Measurements from ENCODE around the gene FAM168B. TPM values are rescaled to one million over a fixed set of nuclear protein-coding genes. Genes with fewer than 3 reads are reported as not detected.

Gene FAM168B
- total and polyA plus RNA-seq, 5 experiments from 2014 or later, result 29.9 to 89.1 (median 43.8) TPM

- POLR2A ChIA-PET, result no interaction called here
- H3K4me1 Mint-ChIP-seq, result peaks cover 0 to 11% (median 3%) of the 10 kb centered on the region in 4 donors
- H3K9me3 Mint-ChIP-seq, result no peaks in the 10 kb centered on the region
- H3K36me3 Mint-ChIP-seq, result peaks cover 6 to 65% (median 16%) of the 10 kb centered on the region in 3 donors
- H3K27me3 Mint-ChIP-seq, result no peaks in the 10 kb centered on the region
- peak in 1 of 10 donors; percentile 19 for DNase-seq
- peak overlapping the region in 5 of 10 donors; percentile 3 to 76 (median 57) for H3K27ac Mint-ChIP-seq
- no peak overlapping the region for H3K4me3 Mint-ChIP-seq
- no peak for ATAC-seq
These were observed 44.0 kb downstream of the FAM168B start for GRCh38 chr2:131049150-131049718.

- no peak for ATAC-seq
- DNase-seq, result no peak
- no peaks in the 10 kb centered on the region for H3K9me3 Mint-ChIP-seq
- H3K4me3 Mint-ChIP-seq, result no peak overlapping the region
- peak overlapping the region in 2 of 10 donors; percentile 59 to 83 for H3K27ac Mint-ChIP-seq
- POLR2A ChIA-PET, result no interaction called here
- H3K4me1 Mint-ChIP-seq, result peaks cover 4 to 11% (median 5%) of the 10 kb centered on the region in 4 donors
- no peaks in the 10 kb centered on the region for H3K27me3 Mint-ChIP-seq
- H3K36me3 Mint-ChIP-seq, result peaks cover 6 to 61% (median 16%) of the 10 kb centered on the region in 3 donors
These were observed 44.6 kb downstream of the FAM168B start for GRCh38 chr2:131048641-131049040.

- peaks cover 1 to 11% (median 6%) of the 10 kb centered on the region in 4 donors for H3K4me1 Mint-ChIP-seq
- H3K4me3 Mint-ChIP-seq, result no peak overlapping the region
- no peaks in the 10 kb centered on the region for H3K9me3 Mint-ChIP-seq
- H3K36me3 Mint-ChIP-seq, result peaks cover 6 to 55% (median 16%) of the 10 kb centered on the region in 3 donors
- DNase-seq (no peak), ATAC-seq (no peak)
- peak overlapping the region in 5 of 10 donors; percentile 17 to 83 (median 49) for H3K27ac Mint-ChIP-seq
- POLR2A ChIA-PET, result no interaction called here
- H3K27me3 Mint-ChIP-seq, result no peaks in the 10 kb centered on the region
These were observed 45.2 kb downstream of the FAM168B start for GRCh38 chr2:131047920-131048560.

- H3K27me3 Mint-ChIP-seq, result no peaks in the 10 kb centered on the region
- H3K36me3 Mint-ChIP-seq, result peaks cover 5 to 45% (median 13%) of the 10 kb centered on the region in 3 donors
- no peaks in the 10 kb centered on the region for H3K9me3 Mint-ChIP-seq
- POLR2A ChIA-PET, result no interaction called here
- peaks cover 9 to 16% (median 12%) of the 10 kb centered on the region in 4 donors for H3K4me1 Mint-ChIP-seq
- DNase-seq (no peak), ATAC-seq (no peak)
- peak overlapping the region in 7 of 10 donors; percentile 13 to 88 (median 62) for H3K27ac Mint-ChIP-seq
- no peak overlapping the region for H3K4me3 Mint-ChIP-seq
These were observed 46.2 kb downstream of the FAM168B start for GRCh38 chr2:131046918-131047652.

- Mint-ChIP-seq H3K36me3 (peaks cover 0 to 37% (median 6%) of the 10 kb centered on the region in 3 donors), H3K27ac (peak overlapping the region in 6 of 10 donors; percentile 44 to 88 (median 58)), H3K4me1 (peaks cover 17 to 24% (median 18%) of the 10 kb centered on the region in 4 donors), H3K9me3 (no peaks in the 10 kb centered on the region), H3K4me3 (no peak overlapping the region), H3K27me3 (no peaks in the 10 kb centered on the region)
- peak in 1 of 10 donors; percentile 32 for DNase-seq
- ATAC-seq, result no peak
- POLR2A ChIA-PET, result no interaction called here
These were observed 47.0 kb downstream of the FAM168B start for GRCh38 chr2:131046028-131046917.

- H3K27ac Mint-ChIP-seq, result peak overlapping the region in 1 of 10 donors; percentile 25
These were observed 47.8 kb downstream of the FAM168B start for GRCh38 chr2:131045286-131046027.

GRCh38 chr2:131044757-131045150 is 48.5 kb downstream of the FAM168B start:
- H3K4me3 Mint-ChIP-seq, result no peak overlapping the region
- POLR2A ChIA-PET, result no interaction called here
- peaks cover 21 to 39% (median 27%) of the 10 kb centered on the region in 4 donors for H3K4me1 Mint-ChIP-seq
- no peaks in the 10 kb centered on the region for H3K9me3 Mint-ChIP-seq
- H3K36me3 Mint-ChIP-seq, result peaks cover 0 to 24% (median 4%) of the 10 kb centered on the region in 3 donors
- ATAC-seq (no peak), DNase-seq (peak in 1 of 10 donors; percentile 50)
- H3K27ac Mint-ChIP-seq, result peak overlapping the region in 1 of 10 donors; percentile 25
- H3K27me3 Mint-ChIP-seq, result no peaks in the 10 kb centered on the region

More at GRCh38 chr2:131045286-131046027, 47.8 kb downstream of the FAM168B start:
- H3K9me3 Mint-ChIP-seq, result no peaks in the 10 kb centered on the region
- POLR2A ChIA-PET, result no interaction called here
- H3K27me3 Mint-ChIP-seq, result no peaks in the 10 kb centered on the region
- ATAC-seq (no peak), DNase-seq (peak in 1 of 10 donors; percentile 22)
- H3K4me3 Mint-ChIP-seq, result no peak overlapping the region
- peaks cover 0 to 30% (median 6%) of the 10 kb centered on the region in 3 donors for H3K36me3 Mint-ChIP-seq
- H3K4me1 Mint-ChIP-seq, result peaks cover 21 to 32% (median 24%) of the 10 kb centered on the region in 4 donors

GRCh38 chr2:131044075-131044756 is 49.0 kb downstream of the FAM168B start:
- H3K9me3 Mint-ChIP-seq, result no peaks in the 10 kb centered on the region
- no peaks in the 10 kb centered on the region for H3K27me3 Mint-ChIP-seq
- peaks cover 21 to 44% (median 31%) of the 10 kb centered on the region in 4 donors for H3K4me1 Mint-ChIP-seq
- DNase-seq, result peak in 1 of 10 donors; percentile 59
- peak overlapping the region in 1 of 10 donors; percentile 13 for H3K4me3 Mint-ChIP-seq
- H3K27ac Mint-ChIP-seq, result peak overlapping the region in 8 of 10 donors; percentile 22 to 82 (median 55)
- POLR2A ChIA-PET, result interaction anchor here (4.5 kb wide), 1 partner anchor 48 kb away, joined by 54 read pairs; the partner anchor contains the start of gene FAM168B
- ATAC-seq, result no peak
- H3K36me3 Mint-ChIP-seq, result peaks cover 0 to 20% (median 2%) of the 10 kb centered on the region in 3 donors

- POLR2A ChIA-PET, result interaction anchor here (0.6 to 4.5 kb wide), 3 partner anchors 11 to 49 kb away, joined by 4 to 54 read pairs (median 19); partner anchors contain the start of gene FAM168B
- no peaks in the 10 kb centered on the region for H3K9me3 Mint-ChIP-seq
- DNase-seq (peak in 1 of 10 donors; percentile 46), ATAC-seq (no peak)
- H3K27ac Mint-ChIP-seq, result peak overlapping the region in 8 of 10 donors; percentile 32 to 82 (median 66)
- H3K4me3 Mint-ChIP-seq, result peak overlapping the region in 2 of 10 donors; percentile 13 to 58
- H3K4me1 Mint-ChIP-seq, result peaks cover 21 to 50% (median 36%) of the 10 kb centered on the region in 4 donors
- no peaks in the 10 kb centered on the region for H3K27me3 Mint-ChIP-seq
- peaks cover 0 to 14% (median 2%) of the 10 kb centered on the region in 3 donors for H3K36me3 Mint-ChIP-seq
These were observed 49.8 kb downstream of the FAM168B start for GRCh38 chr2:131043199-131044074.

GRCh38 chr2:131042148-131042775 is 51.0 kb downstream of the FAM168B start:
- Mint-ChIP-seq H3K4me3 (peak overlapping the region; percentile 36 to 99 (median 94)), H3K9me3 (no peaks in the 10 kb centered on the region), H3K36me3 (peaks cover 0 to 5% (median 2%) of the 10 kb centered on the region in 3 donors), H3K27ac (peak overlapping the region; percentile 76 to 98 (median 92)), H3K4me1 (peaks cover 24 to 62% (median 46%) of the 10 kb centered on the region in 4 donors), H3K27me3 (no peaks in the 10 kb centered on the region)
- DNase-seq (peak in 1 of 10 donors; percentile 58), ATAC-seq (peak in 1 of 2 donors; percentile 4)
- POLR2A ChIA-PET, result interaction anchor here (0.5 to 4.5 kb wide), 10 partner anchors 9 to 699 kb away, joined by 3 to 54 read pairs (median 6); partner anchors contain the start of genes FAM168B and MZT2A

Data from naive thymus-derived CD8-positive, alpha-beta T cell (primary cell).